Osteoblast (primary cell): Measurements from ENCODE around the gene HDAC5. TPM values are rescaled to one million over a fixed set of nuclear protein-coding genes. Genes with fewer than 3 reads are reported as not detected.
A peak's percentile ranks its signal among the peaks of the same experiment; 100 is the strongest.
"Not testable (repeated sequence)": the region's sequence is repeated elsewhere in the genome, so short reads cannot be mapped to it uniquely, and the experiment has no call there.

Experiments
- DNase-seq: peaks from one replicate; pipeline ENCODE4 v3.0.0; 2011; ENCODE audit warnings: low spot score, mixed read lengths; ENCODE audit not compliant: insufficient read length; ENCODE audit errors: missing footprints
- H2AFZ ChIP-seq: 2 replicates; pipeline ENCODE4 v1.6.0; 2011; ENCODE audit warnings: mild to moderate bottlenecking, low read length
- H3K27ac ChIP-seq: 2 replicates; pipeline ENCODE4 v1.5.1; 2011; ENCODE audit warnings: mild to moderate bottlenecking, low read depth, low read length, moderate library complexity
- H3K27me3 ChIP-seq: 2 replicates; pipeline ENCODE4 v1.6.0; 2012; ENCODE audit warnings: mild to moderate bottlenecking, control low read depth, inconsistent platforms, low read length, moderate library complexity; ENCODE audit not compliant: insufficient read depth
- H3K36me3 ChIP-seq: 2 replicates; pipeline ENCODE4 v1.5.1; 2011; ENCODE audit warnings: mild to moderate bottlenecking, low read length, control low read depth, moderate library complexity; ENCODE audit not compliant: insufficient read depth
- H3K4me1 ChIP-seq: 2 replicates; pipeline ENCODE4 v1.5.1; 2011; ENCODE audit warnings: mild to moderate bottlenecking, low read length, control low read depth, moderate library complexity; ENCODE audit not compliant: insufficient read depth
- H3K4me2 ChIP-seq: 2 replicates; pipeline ENCODE4 v1.6.0; 2011; ENCODE audit warnings: mild to moderate bottlenecking, low read length; ENCODE audit not compliant: insufficient read depth
- H3K4me3 ChIP-seq: fragments of 200-600 bp; sonication (generic); 3 replicates; pipeline ENCODE4 v1.5.1; 2012; ENCODE audit warnings: mild to moderate bottlenecking, low read length, inconsistent platforms; ENCODE audit not compliant: insufficient read depth
- H3K79me2 ChIP-seq: 2 replicates; pipeline ENCODE4 v1.6.0; 2012; ENCODE audit warnings: mild to moderate bottlenecking, low read length, control low read depth, inconsistent platforms; ENCODE audit not compliant: insufficient read depth
- H3K9me3 ChIP-seq: 2 replicates; pipeline ENCODE4 v1.5.1; 2011; ENCODE audit warnings: low read depth, low read length, control low read depth
- H4K20me1 ChIP-seq: 2 replicates; pipeline ENCODE4 v1.6.0; 2012; ENCODE audit warnings: mild to moderate bottlenecking, low read length, control low read depth; ENCODE audit not compliant: insufficient read depth
- total RNA-seq: library from RNA; depleted of rRNA; stranded (reverse); fragments of >200 nt; gene quantifications from 2 replicates; pipeline ENCODE4 v1.2.3, GENCODE V29; 2012
- TF ChIP-seq, protein P1 (sequence below): IDR thresholded peaks from 2 replicates; pipeline ENCODE4 v1.5.1; 2011; ENCODE audit warnings: mild to moderate bottlenecking, low read depth, low read length, moderate library complexity; ENCODE audit errors: extremely low read depth

The HDAC5 gene
- total RNA-seq, 1 donor = 85.4 TPM

DNA sequence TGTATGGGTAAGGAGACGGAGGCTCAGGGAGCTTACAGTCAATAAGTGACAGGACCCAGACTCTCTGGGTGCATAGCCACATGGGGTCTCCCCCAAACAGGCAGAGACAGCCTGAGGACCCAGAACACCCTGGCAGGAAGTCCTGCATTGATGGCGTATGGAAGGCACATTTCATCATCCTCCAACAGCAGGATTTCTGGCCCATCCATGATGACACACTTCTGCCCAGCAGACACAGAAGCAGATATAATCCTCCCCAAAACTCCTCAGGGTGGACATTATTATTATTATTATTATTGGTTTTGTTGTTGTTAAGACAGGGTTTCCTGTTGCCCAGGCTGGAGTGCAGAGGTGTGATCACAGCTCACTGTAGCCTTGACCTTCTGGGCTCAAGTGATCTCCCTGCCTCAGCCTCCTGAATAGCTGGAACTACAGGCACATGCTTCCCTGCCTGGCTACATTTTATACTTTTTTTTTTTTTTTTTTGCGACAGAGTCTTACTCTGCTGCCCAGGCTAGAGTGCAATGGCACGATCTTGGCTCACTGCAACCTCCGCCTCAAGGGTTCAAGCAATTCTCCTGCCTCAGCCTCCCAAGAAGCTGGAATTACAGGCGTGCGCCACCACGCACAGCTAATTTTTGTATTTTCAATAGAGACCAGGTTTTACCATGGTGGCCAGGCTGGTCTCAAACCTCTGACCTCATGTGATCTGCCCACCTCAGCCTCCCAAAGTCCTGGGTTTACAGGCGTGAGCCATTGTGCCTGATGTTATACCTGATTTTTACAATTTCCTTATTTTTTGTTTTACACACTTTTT is 11.5 kb upstream of the HDAC5 start:
- peak; percentile 21 for DNase-seq
- Histone ChIP-seq H3K9me3 (no peaks in the 10 kb centered on the region), H3K4me3 (no peak overlapping the region), H3K27ac (no peak overlapping the region), H4K20me1 (no peaks in the 10 kb centered on the region), H3K27me3 (no peaks in the 10 kb centered on the region), H2AFZ (no peak overlapping the region), H3K79me2 (no peaks in the 10 kb centered on the region), H3K4me2 (no peak overlapping the region), H3K36me3 (no peaks in the 10 kb centered on the region), H3K4me1 (peaks cover 14% of the 10 kb centered on the region)
- TF ChIP-seq, protein P1, sequence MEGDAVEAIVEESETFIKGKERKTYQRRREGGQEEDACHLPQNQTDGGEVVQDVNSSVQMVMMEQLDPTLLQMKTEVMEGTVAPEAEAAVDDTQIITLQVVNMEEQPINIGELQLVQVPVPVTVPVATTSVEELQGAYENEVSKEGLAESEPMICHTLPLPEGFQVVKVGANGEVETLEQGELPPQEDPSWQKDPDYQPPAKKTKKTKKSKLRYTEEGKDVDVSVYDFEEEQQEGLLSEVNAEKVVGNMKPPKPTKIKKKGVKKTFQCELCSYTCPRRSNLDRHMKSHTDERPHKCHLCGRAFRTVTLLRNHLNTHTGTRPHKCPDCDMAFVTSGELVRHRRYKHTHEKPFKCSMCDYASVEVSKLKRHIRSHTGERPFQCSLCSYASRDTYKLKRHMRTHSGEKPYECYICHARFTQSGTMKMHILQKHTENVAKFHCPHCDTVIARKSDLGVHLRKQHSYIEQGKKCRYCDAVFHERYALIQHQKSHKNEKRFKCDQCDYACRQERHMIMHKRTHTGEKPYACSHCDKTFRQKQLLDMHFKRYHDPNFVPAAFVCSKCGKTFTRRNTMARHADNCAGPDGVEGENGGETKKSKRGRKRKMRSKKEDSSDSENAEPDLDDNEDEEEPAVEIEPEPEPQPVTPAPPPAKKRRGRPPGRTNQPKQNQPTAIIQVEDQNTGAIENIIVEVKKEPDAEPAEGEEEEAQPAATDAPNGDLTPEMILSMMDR = no peak

GRCh38 chr17:44133918-44134476 is 10.6 kb upstream of the HDAC5 start:
- Histone ChIP-seq H3K4me3 (no peak overlapping the region), H3K4me1 (peaks cover 14% of the 10 kb centered on the region), H2AFZ (no peak overlapping the region), H3K27ac (no peak overlapping the region), H3K27me3 (no peaks in the 10 kb centered on the region), H3K79me2 (no peaks in the 10 kb centered on the region), H3K4me2 (no peak overlapping the region), H4K20me1 (no peaks in the 10 kb centered on the region), H3K36me3 (no peaks in the 10 kb centered on the region), H3K9me3 (no peaks in the 10 kb centered on the region)
- DNase-seq = no peak
- TF ChIP-seq, protein P1 = no peak

DNA sequence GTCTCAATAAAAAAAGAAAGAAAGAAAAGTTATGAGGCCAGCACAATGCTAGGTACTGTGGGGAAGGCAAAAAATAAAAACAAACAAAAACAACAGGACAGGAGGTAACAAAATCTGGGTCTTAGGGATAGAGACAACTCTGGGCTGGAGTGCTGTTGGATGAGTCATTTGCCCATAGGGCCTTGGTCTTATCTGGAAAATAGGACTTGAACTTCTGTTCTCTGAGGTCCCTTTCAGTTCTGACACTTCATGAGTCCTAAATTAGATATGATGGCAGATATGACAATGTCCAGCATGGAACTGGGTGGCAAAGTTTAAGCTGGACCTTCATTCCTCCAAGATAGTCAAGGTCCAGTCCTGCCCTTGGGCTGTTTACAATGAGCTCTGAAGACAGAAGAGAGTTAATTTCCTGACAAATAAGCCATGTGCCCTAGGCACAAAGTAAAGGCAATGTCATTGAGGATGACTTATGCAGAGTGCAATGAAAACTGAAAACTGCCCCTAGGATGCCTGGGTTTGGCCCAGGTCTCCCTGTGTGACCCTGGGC is 8.9 kb upstream of the HDAC5 start:
- TF ChIP-seq, protein P1 = no peak
- H3K4me3 ChIP-seq = no peak overlapping the region
- peaks cover 2% of the 10 kb centered on the region for H3K4me1 ChIP-seq
- no peak overlapping the region for H3K4me2 ChIP-seq
- no peaks in the 10 kb centered on the region for H3K36me3 ChIP-seq
- no peaks in the 10 kb centered on the region for H3K79me2 ChIP-seq
- no peak overlapping the region for H3K27ac ChIP-seq
- no peak overlapping the region for H2AFZ ChIP-seq
- H3K9me3 ChIP-seq = no peaks in the 10 kb centered on the region
- no peaks in the 10 kb centered on the region for H3K27me3 ChIP-seq
- H4K20me1 ChIP-seq = no peaks in the 10 kb centered on the region
- no peak for DNase-seq

DNA sequence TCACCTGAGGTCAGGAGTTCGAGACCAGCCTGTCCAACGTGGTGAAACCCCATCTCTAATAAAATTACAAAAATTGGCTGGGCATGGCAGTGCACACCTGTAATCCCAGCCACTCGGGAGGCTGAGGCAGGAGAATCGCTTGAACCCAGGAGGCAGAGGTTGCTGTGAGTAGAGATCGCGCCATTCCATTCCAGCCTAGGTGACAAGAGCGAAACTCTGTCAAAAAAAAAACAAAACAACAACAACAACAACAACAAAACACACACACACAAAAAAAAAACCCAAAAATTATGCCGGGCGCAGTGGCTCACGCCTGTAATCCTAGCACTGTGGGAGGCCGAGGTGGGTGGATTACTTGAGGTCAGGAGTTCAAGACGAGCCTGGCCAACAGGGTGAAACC is 7.9 kb upstream of the HDAC5 start:
- DNase-seq, H3K27me3 ChIP-seq, H3K4me3 ChIP-seq, H3K9me3 ChIP-seq, H2AFZ ChIP-seq, H3K27ac ChIP-seq, H3K4me1 ChIP-seq, H3K36me3 ChIP-seq, H4K20me1 ChIP-seq, H3K4me2 ChIP-seq, H3K79me2 ChIP-seq: not testable (repeated sequence)
